Stimulated activated naive CD8-positive, alpha-beta T cell treated with anti-CD3 and anti-CD28 coated beads, Interleukin-15, amount 100 ng/mL, for 72 hours (primary cell): ENCODE data around the gene TAS1R1.
A peak's percentile ranks its signal among the peaks of the same experiment; 100 is the strongest.

Experiments used
- ATAC-seq: fragments of 150-1000 bp; cut with Tn5 transposase; 2 replicates; pipeline ENCODE4 v1.10.0; 2021; ENCODE audit warnings: mild to moderate bottlenecking, moderate library complexity
- DNase-seq, 2 donors: peaks; one replicate each; pipeline ENCODE4 v3.0.0; 2021 to 2022
- H3K27ac Mint-ChIP-seq, 2 donors: one replicate each; pipeline ENCODE4 v1.8.0; 2022; ENCODE audit warnings: mild to moderate bottlenecking in 2 of 2, mixed read lengths in 2 of 2, moderate library complexity in 2 of 2
- H3K27me3 Mint-ChIP-seq: one replicate; pipeline ENCODE4 v1.8.0; 2022; ENCODE audit warnings: mixed read lengths
- H3K4me1 Mint-ChIP-seq: one replicate; pipeline ENCODE4 v1.8.0; 2022; ENCODE audit warnings: mild to moderate bottlenecking, mixed read lengths
- H3K4me3 Mint-ChIP-seq, 2 donors: one replicate each; pipeline ENCODE4 v1.8.0; 2022; ENCODE audit warnings: mild to moderate bottlenecking in 2 of 2, mixed read lengths in 2 of 2, moderate library complexity in 1 of 2
- H3K9me3 Mint-ChIP-seq, 2 donors: one replicate each; pipeline ENCODE4 v1.8.0; 2022; ENCODE audit warnings: mixed read lengths in 2 of 2

Gene TAS1R1

GRCh38 chr1:6601049-6601922 is 46.2 kb downstream of the TAS1R1 start:
- DNase-seq, result peak; percentile 76 to 89

GRCh38 chr1:6601923-6602668 is 47.0 kb downstream of the TAS1R1 start:
- Mint-ChIP-seq H3K4me3 (peak overlapping the region; percentile 94 to 95), H3K27ac (peak overlapping the region; percentile 95), H3K27me3 (no peaks in the 10 kb centered on the region), H3K9me3 (no peaks in the 10 kb centered on the region), H3K4me1 (peaks cover 54% of the 10 kb centered on the region)
- DNase-seq, result peak in 1 of 2 donors; percentile 56
- ATAC-seq, result peak; percentile 47

More at GRCh38 chr1:6601049-6601922, 46.2 kb downstream of the TAS1R1 start:
- ATAC-seq, result peak; percentile 81
- Mint-ChIP-seq H3K27me3 (no peaks in the 10 kb centered on the region), H3K27ac (peak overlapping the region; percentile 95), H3K4me3 (peak overlapping the region; percentile 94 to 95), H3K9me3 (no peaks in the 10 kb centered on the region), H3K4me1 (peaks cover 59% of the 10 kb centered on the region)

GRCh38 chr1:6602669-6603237 is 47.6 kb downstream of the TAS1R1 start, which contains the start of gene KLHL21:
Gene KLHL21, minus strand, starts transcription at chr1:6602869. Its CDS starts 52 bp downstream, at chr1:6602817.
- H3K4me3 Mint-ChIP-seq, result peak within 1 kb of the TSS; percentile 94 to 95
- peaks cover 47% of the 10 kb centered on the region for H3K4me1 Mint-ChIP-seq
- H3K27ac Mint-ChIP-seq, result peak within 1 kb of the TSS; percentile 96 to 97
- H3K9me3 Mint-ChIP-seq, result no peaks in the 10 kb centered on the region
- H3K27me3 Mint-ChIP-seq, result no peaks in the 10 kb centered on the region
- peak; percentile 91 for DNase-seq
- peak; percentile 68 for ATAC-seq

GRCh38 chr1:6603238-6603914 is 48.3 kb downstream of the TAS1R1 start:
- ATAC-seq, result peak; percentile 52
- peak; percentile 69 to 81 for DNase-seq
- H3K27ac Mint-ChIP-seq, result peak overlapping the region; percentile 96 to 97
- H3K27me3 Mint-ChIP-seq, result no peaks in the 10 kb centered on the region
- H3K4me1 Mint-ChIP-seq, result peaks cover 41% of the 10 kb centered on the region
- no peaks in the 10 kb centered on the region for H3K9me3 Mint-ChIP-seq
- peak overlapping the region; percentile 83 to 85 for H3K4me3 Mint-ChIP-seq

GRCh38 chr1:6603915-6604558 is 48.9 kb downstream of the TAS1R1 start:
- Mint-ChIP-seq H3K9me3 (no peaks in the 10 kb centered on the region), H3K27me3 (no peaks in the 10 kb centered on the region), H3K4me1 (peaks cover 34% of the 10 kb centered on the region), H3K4me3 (peak overlapping the region; percentile 83 to 85), H3K27ac (peak overlapping the region; percentile 96 to 97)
- ATAC-seq (no peak), DNase-seq (no peak)

- H3K27ac Mint-ChIP-seq, result peak overlapping the region; percentile 38 to 88
- DNase-seq (peak in 1 of 2 donors; percentile 31), ATAC-seq (peak; percentile 60)
- peaks cover 28% of the 10 kb centered on the region for H3K4me1 Mint-ChIP-seq
- no peaks in the 10 kb centered on the region for H3K27me3 Mint-ChIP-seq
- no peaks in the 10 kb centered on the region for H3K9me3 Mint-ChIP-seq
- peak overlapping the region; percentile 97 for H3K4me3 Mint-ChIP-seq
Observed at GRCh38 chr1:6612641-6613360, 57.7 kb downstream of the TAS1R1 start.

GRCh38 chr1:6613361-6614018 is 58.4 kb downstream of the TAS1R1 start, which contains the start of gene PHF13:
Gene PHF13, plus strand, starts transcription at chr1:6613731. Its CDS starts 336 bp downstream, at chr1:6614067.
- Mint-ChIP-seq H3K4me3 (peak within 1 kb of the TSS; percentile 97), H3K9me3 (no peaks in the 10 kb centered on the region), H3K4me1 (peaks cover 28% of the 10 kb centered on the region), H3K27ac (peak within 1 kb of the TSS; percentile 38 to 88), H3K27me3 (no peaks in the 10 kb centered on the region)
- peak; percentile 100 for DNase-seq
- ATAC-seq, result peak; percentile 96

GRCh38 chr1:6614019-6614928 is 59.2 kb downstream of the TAS1R1 start:
- H3K9me3 Mint-ChIP-seq, result no peaks in the 10 kb centered on the region
- DNase-seq, result peak; percentile 39 to 53
- H3K4me1 Mint-ChIP-seq, result peaks cover 28% of the 10 kb centered on the region
- peak overlapping the region; percentile 76 to 80 for H3K4me3 Mint-ChIP-seq
- H3K27me3 Mint-ChIP-seq, result no peaks in the 10 kb centered on the region
- ATAC-seq, result peak; percentile 11
- no peak overlapping the region for H3K27ac Mint-ChIP-seq

- peaks cover 28% of the 10 kb centered on the region for H3K4me1 Mint-ChIP-seq
Observed at GRCh38 chr1:6614929-6615785, 60.0 kb downstream of the TAS1R1 start.

GRCh38 chr1:6619045-6619444 is 63.9 kb downstream of the TAS1R1 start:
- H3K9me3 Mint-ChIP-seq, result no peaks in the 10 kb centered on the region

More at GRCh38 chr1:6614929-6615785, 60.0 kb downstream of the TAS1R1 start:
- H3K27ac Mint-ChIP-seq, result peak overlapping the region in 1 of 2 donors; percentile 74
- ATAC-seq (no peak), DNase-seq (no peak)
- no peaks in the 10 kb centered on the region for H3K9me3 Mint-ChIP-seq
- H3K4me3 Mint-ChIP-seq, result peak overlapping the region; percentile 70 to 76
- H3K27me3 Mint-ChIP-seq, result no peaks in the 10 kb centered on the region

GRCh38 chr1:6621429-6622391 is 66.6 kb downstream of the TAS1R1 start:
- DNase-seq (no peak), ATAC-seq (no peak)
- Mint-ChIP-seq H3K4me1 (peaks cover 16% of the 10 kb centered on the region), H3K27me3 (no peaks in the 10 kb centered on the region), H3K9me3 (no peaks in the 10 kb centered on the region), H3K4me3 (no peak overlapping the region), H3K27ac (no peak overlapping the region)

More at GRCh38 chr1:6619045-6619444, 63.9 kb downstream of the TAS1R1 start:
- DNase-seq (no peak), ATAC-seq (no peak)
- H3K27ac Mint-ChIP-seq, result peak overlapping the region in 1 of 2 donors; percentile 54
- H3K4me1 Mint-ChIP-seq, result peaks cover 16% of the 10 kb centered on the region
- no peaks in the 10 kb centered on the region for H3K27me3 Mint-ChIP-seq
- H3K4me3 Mint-ChIP-seq, result no peak overlapping the region
